Measurements from ENCODE around the gene NEU2. TPM values are rescaled to one million over a fixed set of nuclear protein-coding genes. Genes with fewer than 3 reads are reported as not detected.
"Not testable (repeated sequence)": the region's sequence is repeated elsewhere in the genome, so short reads cannot be mapped to it uniquely, and the experiment has no call there.

NEU2 gene
- total RNA-seq, 2 donors from 2014 or later: not detected

- Mint-ChIP-seq H3K9me3 (no peaks in the 10 kb centered on the region), H3K27ac (no peak overlapping the region), H3K36me3 (no peaks in the 10 kb centered on the region)
- DNase-seq (ENCODE audit: low spot score in 2 of 2) (peak in 1 of 2 donors; percentile 31), ATAC-seq (no peak)
These were observed 27.4 kb upstream of the NEU2 start for GRCh38 chr2:233005096-233005495.

DNA sequence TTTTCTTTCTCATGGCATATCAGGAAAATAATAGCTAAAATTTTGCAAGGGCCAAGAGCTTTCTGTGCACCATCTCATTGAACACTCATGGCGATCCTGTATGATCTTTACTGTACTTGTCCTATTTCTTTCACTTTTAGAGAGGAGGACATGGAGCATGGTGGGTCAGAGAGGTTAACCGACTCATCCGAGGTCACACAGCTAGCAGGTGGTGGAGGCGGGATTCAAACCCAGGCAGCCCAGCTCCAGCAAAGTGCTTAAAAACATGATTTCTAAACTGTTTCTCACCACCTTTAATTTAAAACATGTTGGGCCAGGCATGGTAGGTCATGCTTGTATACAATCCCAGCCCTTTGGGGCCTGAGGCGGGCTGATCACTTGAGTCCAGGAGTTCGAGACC is 25.8 kb upstream of the NEU2 start:
- Mint-ChIP-seq H3K36me3 (no peaks in the 10 kb centered on the region), H3K27ac (no peak overlapping the region), H3K9me3 (no peaks in the 10 kb centered on the region)
- DNase-seq (ENCODE audit: low spot score in 2 of 2): no peak
- no peak for ATAC-seq

GRCh38 chr2:233007270-233007669 is 25.2 kb upstream of the NEU2 start:
- no peaks in the 10 kb centered on the region for H3K9me3 Mint-ChIP-seq
- no peak for DNase-seq (ENCODE audit: low spot score in 2 of 2)
- H3K36me3 Mint-ChIP-seq: no peaks in the 10 kb centered on the region
- H3K27ac Mint-ChIP-seq: no peak overlapping the region
- ATAC-seq: no peak

DNA sequence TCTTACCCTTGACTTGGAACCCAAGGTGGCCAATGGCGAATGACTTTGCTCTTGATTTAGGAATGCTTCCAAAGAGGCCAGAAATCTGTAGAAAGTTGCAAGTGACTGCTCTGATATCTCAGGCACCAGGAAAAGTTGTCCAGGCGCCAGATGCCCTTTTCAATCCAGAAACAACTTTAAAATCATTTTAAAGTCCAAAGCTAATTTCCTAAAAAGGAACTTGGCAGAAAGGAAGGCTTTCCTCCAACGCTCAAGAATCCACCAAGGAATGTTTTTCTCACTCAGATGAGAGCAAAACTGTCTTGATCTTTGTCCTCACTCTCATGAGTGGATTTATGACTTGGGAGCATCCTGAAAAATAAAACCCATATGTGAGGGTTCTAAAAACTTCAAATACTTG is 24.7 kb upstream of the NEU2 start:
- H3K27ac Mint-ChIP-seq: no peak overlapping the region
- no peaks in the 10 kb centered on the region for H3K36me3 Mint-ChIP-seq
- ATAC-seq (no peak), DNase-seq (ENCODE audit: low spot score in 2 of 2) (no peak)
- H3K9me3 Mint-ChIP-seq: no peaks in the 10 kb centered on the region

DNA sequence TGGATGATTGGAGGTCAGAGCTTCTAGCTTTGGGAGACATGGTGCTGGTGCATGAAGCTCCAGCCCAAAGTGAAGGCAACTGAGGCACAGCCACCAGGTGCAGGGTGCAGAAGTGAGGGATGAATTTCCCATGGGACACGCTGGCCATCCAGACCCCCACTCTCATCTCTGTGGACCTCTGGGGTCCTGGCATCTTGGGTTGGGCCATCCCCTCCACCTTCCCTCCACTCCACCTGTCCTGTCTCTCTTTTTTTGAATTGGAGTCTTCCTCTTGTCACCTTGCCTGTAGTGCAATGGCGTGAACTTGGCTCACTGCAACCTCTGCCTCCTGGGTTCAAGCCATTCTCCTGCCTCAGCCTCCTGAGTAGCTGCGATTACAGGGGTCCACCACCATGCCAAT is 22.8 kb upstream of the NEU2 start:
- no peaks in the 10 kb centered on the region for H3K9me3 Mint-ChIP-seq

DNA sequence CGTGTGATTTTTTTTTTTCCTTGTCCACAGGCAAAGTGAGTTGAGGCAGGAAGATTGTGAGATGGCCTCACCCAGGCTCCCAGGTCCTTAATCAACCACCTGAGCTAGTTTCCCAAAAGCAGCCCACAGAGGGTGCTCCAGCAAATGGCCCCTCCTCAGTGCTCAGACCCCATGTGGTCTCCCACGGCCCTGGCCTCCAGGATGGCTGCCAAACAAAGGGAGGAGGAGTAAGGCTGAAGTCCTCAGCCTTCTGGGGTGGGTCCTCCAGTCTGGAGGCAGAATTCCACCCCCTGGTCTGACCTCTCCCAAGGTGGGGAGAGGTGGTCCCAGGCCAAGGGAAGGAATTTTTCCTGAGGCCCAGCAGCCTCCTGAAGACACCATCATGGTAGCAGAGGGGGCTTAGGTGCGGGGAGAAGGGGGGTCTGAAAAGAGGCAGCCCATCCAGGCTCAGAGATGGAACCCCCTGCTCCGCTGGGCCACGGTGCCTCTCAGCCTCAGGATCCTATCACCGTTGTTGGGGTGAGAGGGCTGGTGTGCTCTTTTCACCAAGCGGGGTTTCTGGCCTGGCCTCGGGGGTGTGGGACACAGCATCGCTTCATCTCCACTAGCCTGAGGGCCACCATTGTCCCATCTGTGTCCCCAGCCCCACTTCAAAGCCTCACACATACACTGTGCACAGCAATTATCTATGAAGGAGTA is 21.8 kb upstream of the NEU2 start:
- no peak for ATAC-seq
- no peak for DNase-seq (ENCODE audit: low spot score in 2 of 2)
- Mint-ChIP-seq H3K27ac (no peak overlapping the region), H3K36me3 (no peaks in the 10 kb centered on the region), H3K9me3 (peaks cover 0 to 5% of the 10 kb centered on the region in 2 donors)

More for the DNA sequence above, 22.8 kb upstream of the NEU2 start:
- Mint-ChIP-seq H3K27ac (no peak overlapping the region), H3K36me3 (no peaks in the 10 kb centered on the region)
- no peak for ATAC-seq
- DNase-seq (ENCODE audit: low spot score in 2 of 2): no peak

- Mint-ChIP-seq H3K36me3 (no peaks in the 10 kb centered on the region), H3K9me3 (peaks cover 0 to 5% of the 10 kb centered on the region in 2 donors), H3K27ac (no peak overlapping the region)
- ATAC-seq (no peak), DNase-seq (ENCODE audit: low spot score in 2 of 2) (no peak)
These were observed 21.2 kb upstream of the NEU2 start for GRCh38 chr2:233011268-233011650.

- DNase-seq (ENCODE audit: low spot score in 2 of 2) (no peak), ATAC-seq (no peak)
- no peaks in the 10 kb centered on the region for H3K36me3 Mint-ChIP-seq
- peaks cover 0 to 5% of the 10 kb centered on the region in 2 donors for H3K9me3 Mint-ChIP-seq
- no peak overlapping the region for H3K27ac Mint-ChIP-seq
These were observed 20.8 kb upstream of the NEU2 start for GRCh38 chr2:233011702-233012131.

- no peak for ATAC-seq
- Mint-ChIP-seq H3K9me3 (peaks cover 0 to 7% of the 10 kb centered on the region in 2 donors), H3K27ac (no peak overlapping the region)
These were observed 20.0 kb upstream of the NEU2 start for GRCh38 chr2:233012301-233012971.

GRCh38 chr2:233013027-233013461 is 19.4 kb upstream of the NEU2 start, which contains the start of gene NGEF:
Gene NGEF, minus strand, starts transcription at chr2:233013256. Its CDS starts 38,366 bp downstream, at chr2:232974890.
- Mint-ChIP-seq H3K9me3 (peaks cover 0 to 8% of the 10 kb centered on the region in 2 donors), H3K36me3 (no peaks in the 10 kb centered on the region), H3K27ac (no peak within 1 kb of the TSS)
- ATAC-seq: no peak
- DNase-seq (ENCODE audit: low spot score in 2 of 2): no peak

More at GRCh38 chr2:233012301-233012971, 20.0 kb upstream of the NEU2 start:
- H3K36me3 Mint-ChIP-seq: no peaks in the 10 kb centered on the region
- DNase-seq (ENCODE audit: low spot score in 2 of 2): no peak

DNA sequence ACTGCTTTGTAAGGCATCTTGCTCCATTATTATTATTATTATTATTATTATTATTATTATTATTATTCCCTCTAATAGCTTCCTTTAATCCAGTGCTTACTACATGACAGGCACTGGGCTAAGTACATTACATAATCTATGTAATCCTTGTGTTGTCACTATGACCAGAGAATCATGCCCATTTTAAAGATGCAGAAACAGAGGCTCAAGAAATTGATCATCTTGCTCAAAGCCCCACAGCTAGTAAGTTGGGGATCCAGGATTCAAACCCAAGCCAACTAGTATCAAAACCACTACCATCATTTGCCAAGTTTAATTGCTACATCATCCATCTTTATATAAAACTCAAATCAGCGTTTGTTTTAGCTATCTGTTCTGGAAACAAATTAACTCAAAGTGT is 18.8 kb upstream of the NEU2 start:
- ATAC-seq (no peak), DNase-seq (ENCODE audit: low spot score in 2 of 2) (no peak)
- Mint-ChIP-seq H3K36me3 (no peaks in the 10 kb centered on the region), H3K9me3 (peaks cover 0 to 8% of the 10 kb centered on the region in 2 donors), H3K27ac (no peak overlapping the region)

DNA sequence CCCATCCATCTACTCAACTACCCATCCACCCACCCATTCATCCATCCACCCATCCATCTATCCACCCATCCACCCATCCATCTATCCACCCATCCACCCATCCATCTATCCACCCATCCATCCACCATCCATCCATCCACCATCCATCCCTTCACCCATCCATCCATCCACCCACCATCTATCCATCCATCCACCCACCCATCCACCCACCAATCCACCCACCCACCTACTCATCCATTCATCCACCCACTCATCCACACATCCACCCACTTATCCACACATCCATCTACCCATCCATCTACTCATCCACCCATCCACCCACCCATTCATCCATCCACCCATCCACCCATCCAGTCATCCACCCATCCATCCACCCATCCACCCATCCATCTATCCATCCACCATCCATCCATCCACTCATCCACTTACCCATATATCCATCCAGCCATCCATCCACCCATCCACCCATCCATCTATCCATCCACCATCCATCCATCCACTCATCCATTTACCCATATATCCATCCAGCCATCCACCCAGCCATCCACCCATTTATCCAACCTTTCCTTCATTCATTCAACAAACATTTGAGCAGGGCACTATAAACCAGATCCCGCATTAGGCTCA is 17.3 kb upstream of the NEU2 start:
- no peak overlapping the region for H3K27ac Mint-ChIP-seq
- no peaks in the 10 kb centered on the region for H3K36me3 Mint-ChIP-seq
- DNase-seq (ENCODE audit: low spot score in 2 of 2): no peak
- ATAC-seq: no peak
- H3K9me3 Mint-ChIP-seq: peaks cover 0 to 8% of the 10 kb centered on the region in 2 donors

- peaks cover 0 to 8% of the 10 kb centered on the region in 2 donors for H3K9me3 Mint-ChIP-seq
- ATAC-seq (no peak), DNase-seq (ENCODE audit: low spot score in 2 of 2) (no peak)
- no peak overlapping the region for H3K27ac Mint-ChIP-seq
- no peaks in the 10 kb centered on the region for H3K36me3 Mint-ChIP-seq
These were observed 14.5 kb upstream of the NEU2 start for GRCh38 chr2:233017947-233018346.

- DNase-seq (ENCODE audit: low spot score in 2 of 2): not testable (repeated sequence)
These were observed 12.9 kb upstream of the NEU2 start for GRCh38 chr2:233019610-233020009.

DNA sequence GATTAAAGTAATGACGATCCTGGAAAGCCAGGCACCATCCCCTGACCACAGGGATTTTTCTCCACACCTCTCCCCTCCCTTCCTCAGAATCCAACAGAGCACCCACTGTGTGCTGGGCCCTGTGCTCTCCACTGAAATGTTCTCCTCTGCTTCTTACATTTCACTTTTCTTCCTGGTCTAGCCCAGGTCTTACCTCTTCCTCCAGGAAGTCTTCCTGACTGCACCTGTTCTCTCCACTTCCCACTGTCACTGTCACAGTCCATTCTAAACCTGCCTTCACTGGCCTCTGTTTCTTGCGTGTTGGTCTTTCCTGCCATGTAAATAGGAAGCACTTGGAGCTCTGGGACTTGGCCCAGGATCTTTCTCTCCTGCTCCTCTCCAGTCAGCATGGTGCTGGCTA is 12.0 kb upstream of the NEU2 start:
- no peak for DNase-seq (ENCODE audit: low spot score in 2 of 2)
- ATAC-seq: no peak
- Mint-ChIP-seq H3K9me3 (peaks cover 0 to 4% of the 10 kb centered on the region in 2 donors), H3K27ac (no peak overlapping the region), H3K36me3 (no peaks in the 10 kb centered on the region)

More at GRCh38 chr2:233019610-233020009, 12.9 kb upstream of the NEU2 start:
- ATAC-seq, H3K36me3 Mint-ChIP-seq, H3K27ac Mint-ChIP-seq, H3K9me3 Mint-ChIP-seq: not testable (repeated sequence)

DNA sequence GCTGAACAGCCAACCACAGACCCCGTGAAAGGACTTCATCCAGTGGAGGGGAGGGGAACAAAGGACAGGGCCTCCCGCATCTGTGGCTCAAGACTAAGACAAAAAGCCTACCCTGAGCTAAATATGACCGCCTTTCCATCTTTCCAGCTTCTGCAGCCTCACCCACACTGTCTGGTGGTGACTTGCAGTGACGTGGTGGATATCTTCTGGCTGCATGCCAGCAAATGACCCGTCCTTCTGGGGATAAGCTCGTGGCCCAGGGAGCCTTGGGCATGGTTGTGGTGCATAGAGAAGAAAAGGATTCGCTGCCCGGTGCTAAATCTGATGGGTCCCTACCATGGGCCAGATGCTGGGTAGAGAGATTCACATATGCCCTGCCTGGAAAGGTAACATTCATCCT is 10.7 kb upstream of the NEU2 start:
- no peak for ATAC-seq
- DNase-seq (ENCODE audit: low spot score in 2 of 2): no peak
- H3K9me3 Mint-ChIP-seq: peaks cover 0 to 3% of the 10 kb centered on the region in 2 donors
- no peak overlapping the region for H3K27ac Mint-ChIP-seq
- no peaks in the 10 kb centered on the region for H3K36me3 Mint-ChIP-seq

- no peak for ATAC-seq
- Mint-ChIP-seq H3K27ac (no peak overlapping the region), H3K9me3 (peaks cover 0 to under 1% of the 10 kb centered on the region in 2 donors), H3K36me3 (no peaks in the 10 kb centered on the region)
- DNase-seq (ENCODE audit: low spot score in 2 of 2): no peak
These were observed 9.9 kb upstream of the NEU2 start for GRCh38 chr2:233022561-233022960.

Data from activated naive CD4-positive, alpha-beta T cell treated with anti-CD3 and anti-CD28 coated beads, Interleukin-2, amount 50 U/mL, for 72 hours (primary cell).